ENCODE results near the gene OR6B1.
A peak's percentile ranks its signal among the peaks of the same experiment; 100 is the strongest.

The OR6B1 gene

GRCh38 chr7:144000020-144000419 is at the start of gene OR6B1:
OR6B1 (plus strand) TSS chr7:144000320; CDS start chr7:144003997, 3,677 bp downstream.
- no peak for DNase-seq
- in situ Hi-C loops (cut with MboI; ENCODE audit: low pct_unique_long_range_greater_than_20kb, low sequenced_read_pairs): no loop called here

DNA sequence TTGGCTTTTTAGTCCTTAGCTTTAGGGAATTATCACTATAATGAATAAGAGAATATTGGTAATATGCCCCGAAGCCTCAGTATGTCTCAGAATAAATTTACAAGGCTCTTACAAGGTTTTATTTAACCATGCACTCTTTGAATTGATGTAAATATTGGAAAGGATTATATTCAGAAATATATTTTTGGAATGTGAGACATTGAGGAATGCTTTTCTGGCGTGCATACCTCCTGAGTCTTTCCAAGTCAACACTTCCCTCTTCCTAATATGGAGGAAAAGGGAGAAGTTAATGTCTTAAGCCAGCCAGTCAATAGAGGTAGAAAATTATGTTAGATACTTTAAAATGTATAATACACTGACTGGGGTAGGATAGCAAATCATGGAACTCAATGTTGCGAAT is 46.7 kb upstream of the OR6B1 start:
- in situ Hi-C loops (cut with MboI; ENCODE audit: low pct_unique_long_range_greater_than_20kb, low sequenced_read_pairs): no loop called here
- DNase-seq: no peak

GRCh38 chr7:143954135-143954534 is 46.0 kb upstream of the OR6B1 start:
- in situ Hi-C loops (cut with MboI; ENCODE audit: low pct_unique_long_range_greater_than_20kb, low sequenced_read_pairs): no loop called here
- DNase-seq: no peak

DNA sequence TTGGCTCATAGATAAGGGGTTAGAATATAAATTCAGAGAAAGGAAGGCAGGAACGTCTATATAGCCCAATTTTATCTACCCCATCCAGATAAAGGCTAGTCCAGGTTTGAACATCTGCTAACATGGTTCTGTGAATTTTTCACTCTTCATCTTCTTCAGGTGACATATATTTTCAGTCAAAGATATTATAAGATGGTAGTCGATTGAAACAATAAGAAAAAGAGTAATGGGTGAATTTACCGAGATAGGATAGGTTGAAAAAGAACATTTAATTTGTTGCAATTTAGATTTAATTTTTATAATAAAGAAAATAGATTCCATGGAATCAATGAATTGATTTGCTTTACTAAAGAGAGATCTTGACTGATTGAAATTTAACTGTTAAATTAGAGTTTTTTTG is 45.6 kb upstream of the OR6B1 start, which contains the start of gene OR2F1:
Gene OR2F1 (plus strand): TSS at position 301 of the 400 bp plus-strand sequence. CDS start 5,127 bp downstream, outside the sequence.
- in situ Hi-C loops (cut with MboI; ENCODE audit: low pct_unique_long_range_greater_than_20kb, low sequenced_read_pairs): no loop called here
- DNase-seq: no peak

- DNase-seq: no peak
Measured at GRCh38 chr7:143958781-143959180, 41.3 kb upstream of the OR6B1 start.

GRCh38 chr7:143960813-143961610 is 39.1 kb upstream of the OR6B1 start:
- no peak for DNase-seq
- in situ Hi-C loops (cut with MboI; ENCODE audit: low pct_unique_long_range_greater_than_20kb, low sequenced_read_pairs): no loop called here

More at GRCh38 chr7:143958781-143959180, 41.3 kb upstream of the OR6B1 start:
- in situ Hi-C loops (cut with MboI; ENCODE audit: low pct_unique_long_range_greater_than_20kb, low sequenced_read_pairs): no loop called here

- in situ Hi-C loops (cut with MboI; ENCODE audit: low pct_unique_long_range_greater_than_20kb, low sequenced_read_pairs): no loop called here
- DNase-seq: no peak
Measured at GRCh38 chr7:143965280-143965679, 34.8 kb upstream of the OR6B1 start.

GRCh38 chr7:143967398-143967797 is 32.7 kb upstream of the OR6B1 start:
- in situ Hi-C loops (cut with MboI; ENCODE audit: low pct_unique_long_range_greater_than_20kb, low sequenced_read_pairs): no loop called here
- no peak for DNase-seq

DNA sequence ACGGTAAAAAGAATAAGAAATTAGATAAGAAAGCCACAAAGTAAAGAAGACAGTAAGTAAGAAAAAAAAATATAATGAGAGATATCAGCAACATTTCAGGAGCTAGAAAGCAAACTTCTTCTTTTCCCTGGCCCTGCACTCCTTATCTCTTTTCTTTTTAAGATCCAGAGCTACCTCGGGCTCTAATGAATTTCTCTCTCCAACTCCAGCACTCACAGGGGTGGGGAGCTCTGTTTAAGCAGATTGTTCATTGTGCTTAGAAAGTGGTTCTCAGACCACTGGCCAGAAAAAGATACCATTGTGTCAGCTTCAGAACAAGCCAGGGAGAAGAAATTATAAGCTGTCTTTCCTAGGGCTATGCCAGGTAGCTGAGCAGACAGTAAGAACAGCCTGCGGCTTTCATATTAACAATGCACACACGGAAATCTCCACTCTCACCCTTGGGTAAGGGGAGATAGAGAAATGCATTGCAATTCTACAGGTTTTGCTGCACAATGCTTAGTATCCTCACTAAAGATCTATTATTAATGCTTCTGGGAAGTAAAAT is 26.2 kb upstream of the OR6B1 start:
- no peak for DNase-seq
- in situ Hi-C loops (cut with MboI; ENCODE audit: low pct_unique_long_range_greater_than_20kb, low sequenced_read_pairs): no loop called here

DNA sequence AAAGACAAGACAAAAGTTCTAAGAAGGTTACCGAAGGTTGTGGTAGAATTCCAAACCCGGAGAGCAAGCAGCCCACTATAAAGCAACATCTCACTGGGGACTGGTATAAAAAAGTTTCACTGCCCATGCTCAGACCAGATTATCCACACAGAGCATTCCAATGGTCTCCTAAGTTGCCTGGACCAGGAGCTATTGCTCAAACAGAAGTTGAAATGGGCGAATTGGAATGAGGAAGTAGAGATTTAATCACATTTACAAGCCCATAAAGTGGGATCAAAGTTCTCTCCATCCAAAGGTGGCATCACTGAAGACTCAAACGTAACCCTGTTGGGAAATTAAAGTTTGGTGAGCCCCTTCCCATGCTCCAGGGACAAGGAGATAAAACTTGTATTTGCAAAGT is 25.7 kb upstream of the OR6B1 start:
- peak; percentile 4 for DNase-seq
- in situ Hi-C loops (cut with MboI; ENCODE audit: low pct_unique_long_range_greater_than_20kb, low sequenced_read_pairs): no loop called here

DNA sequence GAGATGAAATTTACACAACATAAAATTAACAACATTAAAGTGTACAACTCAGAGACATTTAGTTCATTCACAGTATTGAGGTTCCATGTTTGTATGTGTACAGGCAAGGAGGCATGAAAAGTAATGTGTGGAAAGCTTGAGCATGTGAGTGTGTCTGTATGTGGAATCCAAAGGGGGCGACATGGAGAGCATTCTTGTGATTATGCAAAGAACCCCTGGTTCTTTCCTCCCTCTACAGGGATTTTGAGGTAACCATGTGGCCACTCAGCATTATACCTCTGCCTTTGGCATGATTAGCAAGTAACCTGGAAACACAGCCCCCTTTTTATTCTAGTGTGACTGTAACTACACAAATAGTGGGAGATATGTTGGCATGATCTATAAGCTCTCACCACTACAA is 24.5 kb upstream of the OR6B1 start:
- DNase-seq: peak; percentile 4
- in situ Hi-C loops (cut with MboI; ENCODE audit: low pct_unique_long_range_greater_than_20kb, low sequenced_read_pairs): no loop called here

GRCh38 chr7:143978585-143978984 is 21.5 kb upstream of the OR6B1 start:
- DNase-seq: no peak
- in situ Hi-C loops (cut with MboI; ENCODE audit: low pct_unique_long_range_greater_than_20kb, low sequenced_read_pairs): no loop called here

DNA sequence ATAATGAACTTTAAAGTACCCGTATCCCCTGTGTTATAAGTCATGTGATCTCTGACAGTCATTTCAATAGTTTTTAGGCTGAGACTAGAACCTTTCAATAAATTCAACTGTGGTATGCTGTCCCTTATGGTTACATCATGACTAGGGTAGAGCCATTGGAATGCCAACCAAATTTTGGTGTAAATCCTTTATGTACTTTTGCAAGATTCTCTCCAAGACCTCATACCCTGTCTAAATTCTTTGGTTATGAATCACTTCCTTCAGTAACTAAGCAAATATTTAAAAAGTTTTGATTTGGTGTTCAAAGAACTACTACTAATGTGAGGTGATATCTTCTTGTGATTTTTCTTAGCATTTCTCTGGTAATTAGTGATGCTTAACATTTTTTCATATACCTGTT is 20.8 kb upstream of the OR6B1 start:
- no peak for DNase-seq
- in situ Hi-C loops (cut with MboI; ENCODE audit: low pct_unique_long_range_greater_than_20kb, low sequenced_read_pairs): no loop called here

- in situ Hi-C loops (cut with MboI; ENCODE audit: low pct_unique_long_range_greater_than_20kb, low sequenced_read_pairs): no loop called here
- DNase-seq: no peak
Measured at GRCh38 chr7:143979998-143980397, 20.1 kb upstream of the OR6B1 start.

DNA sequence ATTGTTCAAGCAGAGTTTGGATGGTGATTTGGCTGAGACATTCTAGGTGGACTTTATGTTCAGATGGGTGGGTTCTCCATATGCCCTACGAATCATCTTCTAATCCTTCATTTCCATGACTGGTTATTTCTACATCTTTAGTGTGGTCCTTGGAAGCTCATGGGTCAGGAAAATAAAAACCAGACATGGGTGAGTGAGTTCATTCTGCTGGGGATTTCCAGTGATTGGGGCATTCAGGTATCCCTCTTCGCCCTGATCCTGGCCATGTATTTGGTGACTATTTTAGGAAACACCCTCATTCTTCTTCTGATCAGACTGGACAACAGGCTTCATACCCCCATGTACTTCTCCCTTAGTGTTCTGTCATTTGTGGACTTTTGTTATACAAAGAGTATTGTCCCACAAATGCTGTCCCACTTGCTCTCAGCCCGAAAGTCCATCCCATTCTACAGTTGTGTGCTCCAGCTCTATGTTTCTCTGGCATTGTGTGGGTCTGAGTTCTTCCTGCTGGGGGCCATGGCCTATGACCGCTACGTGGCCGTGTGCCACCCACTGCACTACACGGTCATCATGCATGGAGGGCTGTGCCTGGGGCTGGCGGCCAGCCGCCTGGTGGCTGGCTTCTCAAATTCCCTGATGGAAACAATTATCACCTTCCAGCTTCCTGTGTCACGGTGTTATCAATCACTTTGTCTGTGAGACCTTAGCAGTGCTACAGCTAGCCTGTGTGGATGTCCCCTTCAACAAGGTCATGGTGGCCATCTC is 19.2 kb upstream of the OR6B1 start:
- in situ Hi-C loops (cut with MboI; ENCODE audit: low pct_unique_long_range_greater_than_20kb, low sequenced_read_pairs): no loop called here

GRCh38 chr7:143983960-143984359 is 16.2 kb upstream of the OR6B1 start:
- in situ Hi-C loops (cut with MboI; ENCODE audit: low pct_unique_long_range_greater_than_20kb, low sequenced_read_pairs): no loop called here
- DNase-seq: no peak

More for the DNA sequence above, 19.2 kb upstream of the OR6B1 start:
- DNase-seq: no peak

DNA sequence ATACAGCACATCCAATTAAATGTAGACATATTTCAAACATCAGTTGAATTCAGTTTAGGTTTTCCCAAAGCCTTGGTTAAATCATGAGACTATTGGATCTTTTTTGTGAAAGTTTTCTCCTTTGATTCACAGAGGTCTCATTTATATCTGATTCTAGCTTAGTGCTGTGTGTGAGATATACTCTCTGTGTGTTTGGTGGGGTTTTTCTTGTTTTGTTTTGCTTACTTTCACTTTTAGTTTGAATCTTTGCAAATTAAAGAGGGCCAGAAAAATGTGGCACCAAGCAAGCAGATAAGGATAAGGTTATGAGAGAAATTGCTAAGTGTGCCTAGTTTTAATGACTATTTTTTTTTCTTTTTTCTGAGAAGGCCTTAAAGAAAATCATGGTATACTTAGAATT is 12.6 kb upstream of the OR6B1 start:
- no peak for DNase-seq
- in situ Hi-C loops (cut with MboI; ENCODE audit: low pct_unique_long_range_greater_than_20kb, low sequenced_read_pairs): no loop called here

DNA sequence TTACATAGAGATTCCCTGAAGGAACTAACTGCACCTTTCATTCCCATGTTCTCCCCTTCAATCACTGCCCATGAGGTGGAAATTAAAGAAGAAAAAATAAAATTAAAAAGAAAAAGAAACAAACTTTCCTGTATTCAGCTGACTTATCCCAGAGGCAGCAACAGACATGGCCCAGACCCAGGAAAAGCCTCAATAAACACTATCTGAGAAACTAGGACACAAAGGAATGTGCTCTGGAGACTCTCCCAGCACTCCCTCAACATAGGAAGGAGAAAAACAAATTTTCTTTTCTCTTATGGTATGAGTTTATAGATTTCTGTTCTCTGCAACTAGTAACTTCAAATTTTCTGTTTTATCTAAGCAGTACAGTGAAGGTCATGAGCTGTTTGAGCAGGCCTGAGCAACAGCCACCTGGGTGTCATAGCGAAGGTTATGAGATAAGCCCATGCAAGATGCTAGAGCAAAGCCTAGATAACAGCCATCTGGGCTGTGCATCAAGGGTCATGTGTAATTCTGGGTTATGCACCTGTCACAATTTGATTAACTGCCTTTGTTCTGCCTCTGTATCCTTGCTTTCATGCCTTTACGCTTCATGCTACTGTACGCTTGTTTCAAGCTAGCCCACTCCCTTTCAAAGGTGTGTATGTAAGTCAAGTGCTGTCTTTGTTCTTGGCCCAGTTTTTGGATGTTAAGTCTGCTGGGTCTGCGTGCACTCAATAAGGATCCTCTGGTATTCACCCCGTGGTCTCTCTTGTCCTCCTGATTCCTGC is 11.0 kb upstream of the OR6B1 start:
- in situ Hi-C loops (cut with MboI; ENCODE audit: low pct_unique_long_range_greater_than_20kb, low sequenced_read_pairs): no loop called here
- DNase-seq: no peak

GRCh38 chr7:143992670-143993069 is 7.5 kb upstream of the OR6B1 start:
- no peak for DNase-seq
- in situ Hi-C loops (cut with MboI; ENCODE audit: low pct_unique_long_range_greater_than_20kb, low sequenced_read_pairs): no loop called here

Data from KBM-7 (cell line).